Neural crest cell (in vitro differentiated cells): ENCODE measurements around the gene AGTRAP. TPM values are rescaled to one million over a fixed set of nuclear protein-coding genes. Genes with fewer than 3 reads are reported as not detected.
A peak's percentile ranks its signal among the peaks of the same experiment; 100 is the strongest.

Experiments used
- DNase-seq: peaks from one replicate; pipeline ENCODE4 v3.0.0; 2021; ENCODE audit warnings: low read depth, mixed read lengths, low spot score
- H3K27ac Mint-ChIP-seq: one replicate; pipeline ENCODE4 v1.8.0; 2021; ENCODE audit warnings: mild to moderate bottlenecking, mixed read lengths; ENCODE audit not compliant: unreplicated experiment
- H3K27me3 Mint-ChIP-seq: 2 replicates; pipeline ENCODE4 v1.8.0; 2021; ENCODE audit warnings: low read depth, mild to moderate bottlenecking, mixed read lengths
- H3K36me3 Mint-ChIP-seq: 2 replicates; pipeline ENCODE4 v1.8.0; 2021; ENCODE audit warnings: low read depth, mild to moderate bottlenecking, mixed read lengths
- H3K4me1 Mint-ChIP-seq: 2 replicates; pipeline ENCODE4 v1.8.0; 2021; ENCODE audit warnings: mixed read lengths
- H3K4me3 Mint-ChIP-seq: one replicate; pipeline ENCODE4 v1.8.0; 2021; ENCODE audit warnings: mild to moderate bottlenecking, mixed read lengths
- H3K9me3 Mint-ChIP-seq: 2 replicates; pipeline ENCODE4 v1.8.0; 2021; ENCODE audit warnings: mixed read lengths
- total RNA-seq: library from RNA; stranded (reverse); gene quantifications from 2 replicates; pipeline ENCODE4 v1.2.1, GENCODE V29; 2021
- TF ChIP-seq, protein P1 (sequence below): fragments of 200-600 bp; sonication (generic); conservative IDR thresholded peaks from 2 replicates; pipeline ENCODE4 v1.5.0; 2021; ENCODE audit warnings: antibody characterized with exemption, mild to moderate bottlenecking

The AGTRAP gene
- total RNA-seq, 1 donor from 2014 or later, result 36.9 TPM

DNA sequence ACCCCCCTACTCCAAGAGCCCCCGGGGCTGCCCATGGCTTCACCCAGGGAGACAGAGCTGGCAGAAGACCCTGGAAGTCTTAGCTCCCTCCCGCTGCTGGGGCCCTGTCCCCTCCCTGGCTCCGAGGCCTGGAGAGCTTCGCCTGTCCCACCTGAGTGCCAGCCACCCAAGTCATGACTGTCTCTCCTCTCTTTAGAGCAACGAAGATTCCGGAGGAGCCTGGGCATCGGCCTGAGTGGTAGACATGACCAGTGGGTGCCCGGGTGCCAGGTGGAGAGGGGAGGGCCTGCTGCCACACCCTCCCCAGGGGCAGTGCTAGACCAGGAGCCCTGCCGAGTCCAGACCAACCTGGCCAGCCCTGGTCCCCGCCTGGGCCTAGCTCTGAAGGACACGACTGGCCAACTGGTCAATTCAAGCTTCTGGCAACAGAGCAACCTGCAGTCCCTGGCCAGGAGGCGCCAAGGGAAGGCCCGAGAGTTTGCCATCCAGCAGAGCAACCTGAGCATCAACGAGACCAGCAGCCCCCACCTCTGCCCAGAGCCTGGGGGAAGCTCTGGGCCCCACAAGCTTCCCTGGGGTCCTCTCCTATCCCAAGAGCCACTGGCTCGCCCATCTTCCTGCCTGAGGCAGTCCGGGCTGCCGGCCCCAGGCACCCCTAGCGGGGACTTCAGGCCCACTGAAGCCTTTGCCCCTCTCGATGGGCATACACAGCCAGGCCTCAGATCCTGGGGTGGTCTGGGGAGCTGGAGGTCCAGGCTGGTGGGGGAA is 29.9 kb downstream of the AGTRAP start:
- Mint-ChIP-seq H3K9me3 (no peaks in the 10 kb centered on the region), H3K27me3 (peaks cover 27% of the 10 kb centered on the region), H3K4me3 (no peak overlapping the region), H3K36me3 (no peaks in the 10 kb centered on the region), H3K4me1 (peaks cover 18% of the 10 kb centered on the region), H3K27ac (peak overlapping the region; percentile 71)
- no peak for DNase-seq
- TF ChIP-seq, protein P1, sequence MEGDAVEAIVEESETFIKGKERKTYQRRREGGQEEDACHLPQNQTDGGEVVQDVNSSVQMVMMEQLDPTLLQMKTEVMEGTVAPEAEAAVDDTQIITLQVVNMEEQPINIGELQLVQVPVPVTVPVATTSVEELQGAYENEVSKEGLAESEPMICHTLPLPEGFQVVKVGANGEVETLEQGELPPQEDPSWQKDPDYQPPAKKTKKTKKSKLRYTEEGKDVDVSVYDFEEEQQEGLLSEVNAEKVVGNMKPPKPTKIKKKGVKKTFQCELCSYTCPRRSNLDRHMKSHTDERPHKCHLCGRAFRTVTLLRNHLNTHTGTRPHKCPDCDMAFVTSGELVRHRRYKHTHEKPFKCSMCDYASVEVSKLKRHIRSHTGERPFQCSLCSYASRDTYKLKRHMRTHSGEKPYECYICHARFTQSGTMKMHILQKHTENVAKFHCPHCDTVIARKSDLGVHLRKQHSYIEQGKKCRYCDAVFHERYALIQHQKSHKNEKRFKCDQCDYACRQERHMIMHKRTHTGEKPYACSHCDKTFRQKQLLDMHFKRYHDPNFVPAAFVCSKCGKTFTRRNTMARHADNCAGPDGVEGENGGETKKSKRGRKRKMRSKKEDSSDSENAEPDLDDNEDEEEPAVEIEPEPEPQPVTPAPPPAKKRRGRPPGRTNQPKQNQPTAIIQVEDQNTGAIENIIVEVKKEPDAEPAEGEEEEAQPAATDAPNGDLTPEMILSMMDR, result no peak

DNA sequence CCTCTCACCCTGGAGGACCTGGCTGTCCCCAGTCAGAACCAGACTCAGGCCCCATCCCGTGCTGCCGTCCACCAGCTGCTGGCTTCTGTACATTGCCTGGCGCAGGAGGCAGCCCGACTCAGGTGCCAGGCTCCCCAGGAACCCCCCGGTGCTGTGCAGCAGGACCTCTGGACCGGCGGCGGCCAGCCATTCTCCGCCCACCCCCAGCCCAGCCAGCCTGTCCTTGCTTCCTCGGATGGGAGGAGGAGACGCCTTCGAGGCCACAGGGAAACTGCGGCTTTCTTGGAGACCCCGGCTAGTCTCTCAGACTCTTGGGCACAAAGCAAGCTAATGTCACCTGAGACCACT is 30.5 kb downstream of the AGTRAP start:
- H3K36me3 Mint-ChIP-seq, result no peaks in the 10 kb centered on the region
- no peak overlapping the region for H3K27ac Mint-ChIP-seq
- H3K4me3 Mint-ChIP-seq, result no peak overlapping the region
- no peaks in the 10 kb centered on the region for H3K9me3 Mint-ChIP-seq
- TF ChIP-seq, protein P1, result no peak
- peaks cover 22% of the 10 kb centered on the region for H3K27me3 Mint-ChIP-seq
- DNase-seq, result no peak
- H3K4me1 Mint-ChIP-seq, result peaks cover 18% of the 10 kb centered on the region

DNA sequence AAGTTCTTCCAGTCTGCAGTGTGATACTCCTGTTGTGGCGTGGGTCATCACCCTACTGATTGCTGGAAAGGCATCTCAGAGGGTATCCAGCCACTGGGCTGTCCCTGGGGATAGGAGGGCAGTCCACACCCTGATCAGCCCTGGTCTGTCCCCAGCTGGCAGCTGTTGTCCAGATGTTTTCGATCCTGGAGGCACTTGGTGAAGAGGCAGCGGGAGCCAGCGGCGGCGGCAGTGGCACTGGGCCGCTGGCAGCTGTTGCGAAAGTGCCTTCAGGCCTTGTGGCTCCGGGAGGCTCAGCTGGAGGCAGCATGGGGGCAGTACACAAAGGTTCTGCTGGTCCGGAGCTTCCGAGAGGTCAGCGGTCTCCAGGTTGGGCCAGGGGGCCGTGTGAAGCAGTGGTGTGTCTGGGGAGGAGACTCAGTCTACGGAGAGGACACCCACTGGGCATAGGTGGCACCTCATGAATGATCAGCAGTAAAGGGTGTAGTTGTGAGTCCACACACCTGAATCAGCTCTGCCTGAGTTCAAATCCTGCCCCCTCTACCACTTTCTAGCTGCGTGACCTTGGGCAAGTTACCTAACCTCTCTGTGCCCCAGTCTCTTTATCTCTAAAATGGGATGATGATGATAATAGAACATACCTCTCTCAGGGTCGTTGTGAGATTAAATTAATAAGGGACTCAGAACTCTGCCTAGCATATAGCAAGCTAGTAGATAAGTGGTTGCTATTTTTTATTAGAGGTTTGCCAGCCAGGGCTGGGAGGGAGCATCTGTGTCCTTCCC is 32.2 kb downstream of the AGTRAP start:
- Mint-ChIP-seq H3K36me3 (no peaks in the 10 kb centered on the region), H3K9me3 (no peaks in the 10 kb centered on the region), H3K4me3 (no peak overlapping the region), H3K27ac (no peak overlapping the region), H3K4me1 (peaks cover 8% of the 10 kb centered on the region), H3K27me3 (peaks cover 4% of the 10 kb centered on the region)
- DNase-seq, result no peak
- TF ChIP-seq, protein P1, result no peak

DNA sequence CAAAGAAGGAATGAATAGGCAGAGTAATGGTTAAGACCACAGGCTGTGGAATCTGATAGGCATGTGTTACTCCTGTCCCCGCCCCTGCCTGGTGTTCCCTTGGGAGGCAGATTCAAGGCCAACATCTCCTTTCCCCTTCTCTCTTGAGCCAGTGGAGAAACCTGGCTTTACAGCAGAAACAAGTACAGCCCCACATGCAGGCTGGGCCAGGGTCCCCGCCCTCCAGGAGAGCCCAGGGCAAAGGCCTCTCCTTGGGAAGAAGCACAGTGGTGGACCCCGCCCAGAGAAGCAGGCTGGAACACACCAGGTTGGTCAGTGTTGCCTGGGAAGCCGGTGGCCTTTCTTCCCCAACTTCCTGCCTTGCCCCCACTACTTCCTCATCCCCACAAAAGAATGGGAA is 32.9 kb downstream of the AGTRAP start:
- Mint-ChIP-seq H3K9me3 (no peaks in the 10 kb centered on the region), H3K27ac (no peak overlapping the region), H3K4me1 (peaks cover 3% of the 10 kb centered on the region), H3K27me3 (no peaks in the 10 kb centered on the region), H3K4me3 (no peak overlapping the region), H3K36me3 (no peaks in the 10 kb centered on the region)
- TF ChIP-seq, protein P1, result no peak
- DNase-seq, result no peak

DNA sequence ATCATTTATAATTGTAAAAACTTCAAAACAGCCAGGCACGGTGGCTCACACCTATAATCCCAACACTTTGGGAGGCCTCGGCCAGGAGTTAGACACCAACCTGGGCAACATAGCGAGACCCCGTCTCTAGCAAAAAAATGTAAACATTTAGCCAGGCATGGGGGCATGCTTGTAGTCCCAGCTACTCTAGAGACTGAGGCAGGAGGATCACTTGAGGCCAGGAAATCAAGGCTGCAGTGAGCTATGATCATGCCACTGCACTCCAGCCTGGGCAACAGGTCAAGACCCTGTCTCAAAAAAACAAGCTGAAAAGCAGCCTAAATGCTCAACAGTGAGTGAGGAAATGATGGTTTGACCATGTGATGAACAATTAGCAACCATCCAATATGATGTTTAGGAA is 33.3 kb downstream of the AGTRAP start:
- H3K27me3 Mint-ChIP-seq, result no peaks in the 10 kb centered on the region
- DNase-seq, result no peak
- H3K4me3 Mint-ChIP-seq, result no peak overlapping the region
- H3K4me1 Mint-ChIP-seq, result no peaks in the 10 kb centered on the region
- TF ChIP-seq, protein P1, result no peak
- H3K27ac Mint-ChIP-seq, result no peak overlapping the region
- H3K36me3 Mint-ChIP-seq, result no peaks in the 10 kb centered on the region
- H3K9me3 Mint-ChIP-seq, result no peaks in the 10 kb centered on the region
